ENCODE data around the gene PDZD4. TPM values are rescaled to one million over a fixed set of nuclear protein-coding genes. Genes with fewer than 3 reads are reported as not detected.

PDZD4 gene
- polyA plus RNA-seq, 1 donor = 10.5 TPM

GRCh38 chrX:153776611-153777045 lies 53.7 kb downstream of the PDZD4 start:
- no peak overlapping the region for H3K4me3 ChIP-seq (ENCODE audit: low read length)
- peaks cover 11% of the 10 kb centered on the region for H3K27me3 ChIP-seq (ENCODE audit: control insufficient read depth, insufficient read depth, low read length)
- no peak for DNase-seq
- no peaks in the 10 kb centered on the region for H3K4me1 ChIP-seq (ENCODE audit: control insufficient read depth, insufficient read depth, low read length)
- no peaks in the 10 kb centered on the region for H3K36me3 ChIP-seq (ENCODE audit: control insufficient read depth, insufficient read depth, low read length)
- WGBS (ENCODE audit: insufficient coverage, low lambda C conversion rate) = no CpG with 5 or more reads among the region's 22 CpGs
- peaks cover 3% of the 10 kb centered on the region for H3K9me3 ChIP-seq (ENCODE audit: control insufficient read depth, low read depth, low read length)
- H3K27ac ChIP-seq (ENCODE audit: low read length) = no peak overlapping the region

GRCh38 chrX:153776120-153776599 lies 54.2 kb downstream of the PDZD4 start:
- no peak for DNase-seq
- no CpG with 5 or more reads among the region's 20 CpGs for WGBS (ENCODE audit: insufficient coverage, low lambda C conversion rate)
- H3K9me3 ChIP-seq (ENCODE audit: control insufficient read depth, low read depth, low read length) = peaks cover 3% of the 10 kb centered on the region
- H3K27me3 ChIP-seq (ENCODE audit: control insufficient read depth, insufficient read depth, low read length) = peaks cover 11% of the 10 kb centered on the region
- H3K36me3 ChIP-seq (ENCODE audit: control insufficient read depth, insufficient read depth, low read length) = no peaks in the 10 kb centered on the region
- no peak overlapping the region for H3K27ac ChIP-seq (ENCODE audit: low read length)
- no peak overlapping the region for H3K4me3 ChIP-seq (ENCODE audit: low read length)
- H3K4me1 ChIP-seq (ENCODE audit: control insufficient read depth, insufficient read depth, low read length) = no peaks in the 10 kb centered on the region

DNA sequence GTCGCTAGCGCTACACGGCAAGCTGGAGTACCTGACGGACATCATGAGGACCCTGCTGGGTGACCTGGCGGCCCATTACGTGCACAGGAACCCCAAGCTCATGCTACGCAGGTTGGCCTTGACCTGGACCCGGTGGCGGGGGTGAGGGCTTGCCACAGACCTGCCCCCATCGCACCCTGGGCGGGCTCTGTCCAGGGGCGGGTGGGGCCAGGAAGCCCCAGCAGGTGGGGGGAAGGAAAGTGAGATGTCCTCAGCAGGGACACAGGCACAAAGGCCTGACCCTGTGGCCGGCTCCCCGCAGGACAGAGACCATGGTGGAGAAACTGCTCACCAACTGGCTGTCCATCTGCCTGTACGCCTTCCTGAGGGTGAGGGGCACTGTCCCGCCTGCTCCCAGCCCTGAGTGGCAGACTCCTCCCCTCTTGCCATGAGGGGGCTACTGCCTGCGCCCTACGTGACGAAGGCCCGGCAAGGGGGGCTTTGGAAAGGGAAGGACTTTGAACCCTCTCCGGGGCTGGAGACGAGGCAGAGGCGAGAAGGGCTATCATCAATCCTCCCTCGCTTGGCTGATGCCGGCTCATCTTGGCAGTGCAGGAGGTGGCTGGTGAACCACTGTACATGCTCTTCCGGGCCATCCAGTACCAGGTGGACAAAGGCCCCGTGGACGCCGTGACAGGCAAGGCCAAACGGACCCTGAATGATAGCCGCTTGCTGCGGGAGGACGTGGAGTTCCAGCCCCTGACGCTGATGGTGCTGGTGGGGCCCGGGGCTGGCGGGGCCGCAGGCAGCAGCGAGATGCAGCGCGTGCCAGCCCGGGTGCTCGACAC lies 54.8 kb downstream of the PDZD4 start:
- peaks cover 11% of the 10 kb centered on the region for H3K27me3 ChIP-seq (ENCODE audit: control insufficient read depth, insufficient read depth, low read length)
- H3K4me1 ChIP-seq (ENCODE audit: control insufficient read depth, insufficient read depth, low read length) = no peaks in the 10 kb centered on the region
- peaks cover 3% of the 10 kb centered on the region for H3K9me3 ChIP-seq (ENCODE audit: control insufficient read depth, low read depth, low read length)
- DNase-seq = no peak
- H3K27ac ChIP-seq (ENCODE audit: low read length) = no peak overlapping the region
- no CpG with 5 or more reads among the region's 42 CpGs for WGBS (ENCODE audit: insufficient coverage, low lambda C conversion rate)
- H3K36me3 ChIP-seq (ENCODE audit: control insufficient read depth, insufficient read depth, low read length) = no peaks in the 10 kb centered on the region
- no peak overlapping the region for H3K4me3 ChIP-seq (ENCODE audit: low read length)

- Histone ChIP-seq H3K4me3 (ENCODE audit: low read length) (no peak overlapping the region), H3K27ac (ENCODE audit: low read length) (no peak overlapping the region), H3K27me3 (ENCODE audit: control insufficient read depth, insufficient read depth, low read length) (peaks cover 3% of the 10 kb centered on the region), H3K36me3 (ENCODE audit: control insufficient read depth, insufficient read depth, low read length) (no peaks in the 10 kb centered on the region), H3K9me3 (ENCODE audit: control insufficient read depth, low read depth, low read length) (peaks cover 3% of the 10 kb centered on the region), H3K4me1 (ENCODE audit: control insufficient read depth, insufficient read depth, low read length) (no peaks in the 10 kb centered on the region)
- WGBS (ENCODE audit: insufficient coverage, low lambda C conversion rate) = no CpG with 5 or more reads among the region's 37 CpGs
- no peak for DNase-seq
Observed at GRCh38 chrX:153774576-153775292, 55.6 kb downstream of the PDZD4 start.

GRCh38 chrX:153773741-153774575 lies 56.4 kb downstream of the PDZD4 start:
- Histone ChIP-seq H3K36me3 (ENCODE audit: control insufficient read depth, insufficient read depth, low read length) (no peaks in the 10 kb centered on the region), H3K4me3 (ENCODE audit: low read length) (no peak overlapping the region), H3K27me3 (ENCODE audit: control insufficient read depth, insufficient read depth, low read length) (no peaks in the 10 kb centered on the region), H3K4me1 (ENCODE audit: control insufficient read depth, insufficient read depth, low read length) (no peaks in the 10 kb centered on the region), H3K9me3 (ENCODE audit: control insufficient read depth, low read depth, low read length) (peaks cover 3% of the 10 kb centered on the region), H3K27ac (ENCODE audit: low read length) (no peak overlapping the region)
- WGBS (ENCODE audit: insufficient coverage, low lambda C conversion rate) = no CpG with 5 or more reads among the region's 48 CpGs
- DNase-seq = no peak

- H3K4me1 ChIP-seq (ENCODE audit: control insufficient read depth, insufficient read depth, low read length) = no peaks in the 10 kb centered on the region
- H3K27ac ChIP-seq (ENCODE audit: low read length) = no peak overlapping the region
- no peak overlapping the region for H3K4me3 ChIP-seq (ENCODE audit: low read length)
- H3K27me3 ChIP-seq (ENCODE audit: control insufficient read depth, insufficient read depth, low read length) = no peaks in the 10 kb centered on the region
- no peaks in the 10 kb centered on the region for H3K9me3 ChIP-seq (ENCODE audit: control insufficient read depth, low read depth, low read length)
- no CpG with 5 or more reads among the region's 23 CpGs for WGBS (ENCODE audit: insufficient coverage, low lambda C conversion rate)
- DNase-seq = no peak
- H3K36me3 ChIP-seq (ENCODE audit: control insufficient read depth, insufficient read depth, low read length) = no peaks in the 10 kb centered on the region
Observed at GRCh38 chrX:153773218-153773611, 57.1 kb downstream of the PDZD4 start.

DNA sequence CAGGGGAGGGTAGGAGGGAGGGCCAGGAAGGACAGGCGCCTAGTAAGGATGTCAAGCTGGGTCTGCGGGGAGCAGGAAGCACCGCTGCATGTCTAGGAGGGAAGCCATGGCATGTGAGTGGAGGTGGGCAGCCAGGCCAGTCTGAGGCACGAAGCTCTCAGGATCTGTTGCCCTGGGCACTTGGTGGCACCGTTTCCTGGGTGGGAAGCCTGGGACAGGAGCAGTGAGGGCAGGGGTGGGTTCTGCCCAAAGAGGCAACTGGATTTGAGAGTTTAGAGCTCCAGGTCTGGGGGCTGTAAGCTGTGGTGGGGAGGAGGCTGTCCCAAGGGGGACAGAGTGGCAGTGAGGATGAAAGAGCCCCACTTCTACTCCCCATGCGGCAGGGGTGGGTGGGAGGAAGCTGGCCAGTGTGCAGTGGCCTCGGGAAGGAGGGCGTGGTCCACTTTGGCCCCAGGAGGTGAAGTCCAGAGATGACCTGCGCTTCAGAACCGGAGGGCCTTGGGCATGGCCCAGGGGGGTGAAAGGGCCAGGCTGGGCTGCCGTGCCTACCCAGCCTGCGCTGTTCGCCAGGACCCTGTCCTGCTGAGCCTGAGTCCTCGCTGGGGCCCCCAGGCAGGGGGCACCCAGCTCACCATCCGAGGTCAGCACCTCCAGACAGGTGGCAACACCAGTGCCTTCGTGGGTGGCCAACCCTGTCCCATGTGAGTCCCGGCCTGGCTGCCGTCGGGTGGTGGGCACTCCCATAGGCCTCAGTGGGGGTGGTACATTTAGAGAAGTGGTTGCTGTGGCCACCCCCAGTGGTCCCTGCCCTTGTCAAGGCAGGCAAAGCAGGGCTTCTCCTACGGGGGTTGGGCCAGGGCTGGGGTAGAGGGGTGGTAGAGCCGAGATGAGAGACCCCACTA lies 57.8 kb downstream of the PDZD4 start:
- Histone ChIP-seq H3K9me3 (ENCODE audit: control insufficient read depth, low read depth, low read length) (no peaks in the 10 kb centered on the region), H3K36me3 (ENCODE audit: control insufficient read depth, insufficient read depth, low read length) (no peaks in the 10 kb centered on the region), H3K27ac (ENCODE audit: low read length) (no peak overlapping the region), H3K4me3 (ENCODE audit: low read length) (no peak overlapping the region), H3K27me3 (ENCODE audit: control insufficient read depth, insufficient read depth, low read length) (no peaks in the 10 kb centered on the region), H3K4me1 (ENCODE audit: control insufficient read depth, insufficient read depth, low read length) (no peaks in the 10 kb centered on the region)
- DNase-seq = no peak
- no CpG with 5 or more reads among the region's 21 CpGs for WGBS (ENCODE audit: insufficient coverage, low lambda C conversion rate)

GRCh38 chrX:153771415-153772315 lies 58.7 kb downstream of the PDZD4 start:
- no CpG with 5 or more reads among the region's 37 CpGs for WGBS (ENCODE audit: insufficient coverage, low lambda C conversion rate)
- DNase-seq = no peak

More at GRCh38 chrX:153771415-153772315, 58.7 kb downstream of the PDZD4 start:
- Histone ChIP-seq H3K27me3 (ENCODE audit: control insufficient read depth, insufficient read depth, low read length) (no peaks in the 10 kb centered on the region), H3K9me3 (ENCODE audit: control insufficient read depth, low read depth, low read length) (no peaks in the 10 kb centered on the region), H3K4me3 (ENCODE audit: low read length) (no peak overlapping the region), H3K36me3 (ENCODE audit: control insufficient read depth, insufficient read depth, low read length) (no peaks in the 10 kb centered on the region), H3K27ac (ENCODE audit: low read length) (no peak overlapping the region), H3K4me1 (ENCODE audit: control insufficient read depth, insufficient read depth, low read length) (no peaks in the 10 kb centered on the region)

All from large intestine (tissue), 3 donors.